GM12878 (cell line): Measurements from ENCODE around the gene IL19.

Experiments
- CHD2 ChIP-seq: IDR thresholded peaks from 2 replicates; pipeline ENCODE4 v1.6.1; 2011; ENCODE audit warnings: low read depth, low read length, improper control_type of control experiment, borderline replicate concordance
- ZBTB33 ChIP-seq: fragments of 450-650 bp; IDR thresholded peaks from 2 replicates; pipeline ENCODE4 v1.6.1; 2017; ENCODE audit warnings: mild to moderate bottlenecking

GRCh38 chr1:206860165-206860564 is 89.6 kb downstream of the IL19 start:
- no peak for TF ChIP-seq CHD2
- TF ChIP-seq ZBTB33 = no peak
